ENCODE results near the gene HECTD4.

Gene HECTD4

GRCh38 chr12:112190231-112191025 lies 191.8 kb downstream of the HECTD4 start:
- H3K9me3 Mint-ChIP-seq (ENCODE audit: low read depth) = no peaks in the 10 kb centered on the region
- H3K36me3 Mint-ChIP-seq = peaks cover 4% of the 10 kb centered on the region
- H3K4me3 Mint-ChIP-seq = no peak overlapping the region
- H3K4me1 Mint-ChIP-seq (ENCODE audit: low read depth) = no peaks in the 10 kb centered on the region
- H3K27ac Mint-ChIP-seq = no peak overlapping the region
- no peaks in the 10 kb centered on the region for H3K27me3 Mint-ChIP-seq

- H3K27me3 Mint-ChIP-seq = no peaks in the 10 kb centered on the region
- no peak overlapping the region for H3K27ac Mint-ChIP-seq
- H3K36me3 Mint-ChIP-seq = peaks cover 2% of the 10 kb centered on the region
- no peak overlapping the region for H3K4me3 Mint-ChIP-seq
- no peaks in the 10 kb centered on the region for H3K9me3 Mint-ChIP-seq (ENCODE audit: low read depth)
- peaks cover under 1% of the 10 kb centered on the region for H3K4me1 Mint-ChIP-seq (ENCODE audit: low read depth)
Measured at GRCh38 chr12:112188130-112188830, 194.0 kb downstream of the HECTD4 start.

GRCh38 chr12:112185093-112185923 lies 196.9 kb downstream of the HECTD4 start:
- Mint-ChIP-seq H3K9me3 (ENCODE audit: low read depth) (no peaks in the 10 kb centered on the region), H3K36me3 (no peaks in the 10 kb centered on the region), H3K27ac (no peak overlapping the region)

GRCh38 chr12:112184056-112184887 lies 198.0 kb downstream of the HECTD4 start:
- H3K9me3 Mint-ChIP-seq (ENCODE audit: low read depth) = no peaks in the 10 kb centered on the region
- H3K36me3 Mint-ChIP-seq = no peaks in the 10 kb centered on the region
- H3K4me3 Mint-ChIP-seq = no peak overlapping the region

More at GRCh38 chr12:112185093-112185923, 196.9 kb downstream of the HECTD4 start:
- H3K27me3 Mint-ChIP-seq = no peaks in the 10 kb centered on the region
- H3K4me3 Mint-ChIP-seq = no peak overlapping the region
- peaks cover 4% of the 10 kb centered on the region for H3K4me1 Mint-ChIP-seq (ENCODE audit: low read depth)

GRCh38 chr12:112183141-112184021 lies 198.8 kb downstream of the HECTD4 start:
- H3K27ac Mint-ChIP-seq = peak overlapping the region; percentile 16
- no peaks in the 10 kb centered on the region for H3K27me3 Mint-ChIP-seq
- H3K36me3 Mint-ChIP-seq = no peaks in the 10 kb centered on the region
- no peak overlapping the region for H3K4me3 Mint-ChIP-seq
- peaks cover 4% of the 10 kb centered on the region for H3K4me1 Mint-ChIP-seq (ENCODE audit: low read depth)
- H3K9me3 Mint-ChIP-seq (ENCODE audit: low read depth) = no peaks in the 10 kb centered on the region

More at GRCh38 chr12:112184056-112184887, 198.0 kb downstream of the HECTD4 start:
- Mint-ChIP-seq H3K4me1 (ENCODE audit: low read depth) (peaks cover 4% of the 10 kb centered on the region), H3K27ac (no peak overlapping the region), H3K27me3 (no peaks in the 10 kb centered on the region)

GRCh38 chr12:112182499-112182898 lies 199.7 kb downstream of the HECTD4 start:
- no peaks in the 10 kb centered on the region for H3K27me3 Mint-ChIP-seq
- no peaks in the 10 kb centered on the region for H3K9me3 Mint-ChIP-seq (ENCODE audit: low read depth)
- no peaks in the 10 kb centered on the region for H3K36me3 Mint-ChIP-seq
- H3K4me1 Mint-ChIP-seq (ENCODE audit: low read depth) = peaks cover 4% of the 10 kb centered on the region
- H3K4me3 Mint-ChIP-seq = no peak overlapping the region
- H3K27ac Mint-ChIP-seq = no peak overlapping the region

GRCh38 chr12:112180422-112180821 lies 201.8 kb downstream of the HECTD4 start:
- Mint-ChIP-seq H3K36me3 (no peaks in the 10 kb centered on the region), H3K9me3 (ENCODE audit: low read depth) (no peaks in the 10 kb centered on the region), H3K4me1 (ENCODE audit: low read depth) (peaks cover 4% of the 10 kb centered on the region), H3K4me3 (no peak overlapping the region), H3K27ac (peak overlapping the region; percentile 28), H3K27me3 (no peaks in the 10 kb centered on the region)

GRCh38 chr12:112179916-112180315 lies 202.3 kb downstream of the HECTD4 start:
- H3K9me3 Mint-ChIP-seq (ENCODE audit: low read depth) = no peaks in the 10 kb centered on the region
- no peak overlapping the region for H3K4me3 Mint-ChIP-seq
- H3K4me1 Mint-ChIP-seq (ENCODE audit: low read depth) = peaks cover 4% of the 10 kb centered on the region
- H3K27ac Mint-ChIP-seq = no peak overlapping the region
- H3K27me3 Mint-ChIP-seq = no peaks in the 10 kb centered on the region
- no peaks in the 10 kb centered on the region for H3K36me3 Mint-ChIP-seq

- H3K27ac Mint-ChIP-seq = no peak overlapping the region
- no peak overlapping the region for H3K4me3 Mint-ChIP-seq
- H3K36me3 Mint-ChIP-seq = no peaks in the 10 kb centered on the region
- H3K9me3 Mint-ChIP-seq (ENCODE audit: low read depth) = no peaks in the 10 kb centered on the region
- H3K27me3 Mint-ChIP-seq = no peaks in the 10 kb centered on the region
- H3K4me1 Mint-ChIP-seq (ENCODE audit: low read depth) = peaks cover 4% of the 10 kb centered on the region
Measured at GRCh38 chr12:112179341-112179740, 202.9 kb downstream of the HECTD4 start.

- no peaks in the 10 kb centered on the region for H3K27me3 Mint-ChIP-seq
- H3K36me3 Mint-ChIP-seq = no peaks in the 10 kb centered on the region
- H3K27ac Mint-ChIP-seq = no peak overlapping the region
- no peak overlapping the region for H3K4me3 Mint-ChIP-seq
- no peaks in the 10 kb centered on the region for H3K9me3 Mint-ChIP-seq (ENCODE audit: low read depth)
- H3K4me1 Mint-ChIP-seq (ENCODE audit: low read depth) = peaks cover 4% of the 10 kb centered on the region
Measured at GRCh38 chr12:112178796-112179195, 203.4 kb downstream of the HECTD4 start.

- Mint-ChIP-seq H3K27me3 (no peaks in the 10 kb centered on the region), H3K36me3 (no peaks in the 10 kb centered on the region), H3K9me3 (ENCODE audit: low read depth) (no peaks in the 10 kb centered on the region), H3K27ac (no peak overlapping the region), H3K4me3 (no peak overlapping the region), H3K4me1 (ENCODE audit: low read depth) (no peaks in the 10 kb centered on the region)
Measured at GRCh38 chr12:112176321-112177010, 205.8 kb downstream of the HECTD4 start.

GRCh38 chr12:112175361-112176155 lies 206.7 kb downstream of the HECTD4 start:
- Mint-ChIP-seq H3K27ac (no peak overlapping the region), H3K36me3 (no peaks in the 10 kb centered on the region), H3K4me3 (no peak overlapping the region)

More at GRCh38 chr12:112175361-112176155, 206.7 kb downstream of the HECTD4 start:
- H3K9me3 Mint-ChIP-seq (ENCODE audit: low read depth) = no peaks in the 10 kb centered on the region
- H3K27me3 Mint-ChIP-seq = no peaks in the 10 kb centered on the region
- peaks cover under 1% of the 10 kb centered on the region for H3K4me1 Mint-ChIP-seq (ENCODE audit: low read depth)
